ENCODE data around the gene RMI2.

DNA sequence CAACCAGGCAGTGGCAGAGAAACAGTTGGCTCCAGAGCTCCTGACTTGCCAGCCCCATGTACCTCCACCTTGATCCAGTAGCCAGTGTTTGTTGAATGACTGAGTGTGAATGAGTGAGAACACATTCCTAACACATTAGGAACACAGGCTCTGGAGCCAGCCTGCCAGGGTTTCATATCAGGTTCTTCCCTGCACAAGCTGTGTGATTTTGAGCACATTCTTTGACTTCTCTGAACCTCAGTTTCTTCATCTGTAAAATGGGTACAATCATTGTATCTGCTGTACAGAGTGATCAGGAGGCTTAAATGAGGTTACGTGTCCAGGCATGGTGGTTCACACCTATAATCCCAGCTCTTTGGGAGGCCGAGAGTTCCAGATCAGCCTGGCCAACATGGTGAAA is 13.3 kb upstream of the RMI2 start:
- TF ChIP-seq, protein P1, sequence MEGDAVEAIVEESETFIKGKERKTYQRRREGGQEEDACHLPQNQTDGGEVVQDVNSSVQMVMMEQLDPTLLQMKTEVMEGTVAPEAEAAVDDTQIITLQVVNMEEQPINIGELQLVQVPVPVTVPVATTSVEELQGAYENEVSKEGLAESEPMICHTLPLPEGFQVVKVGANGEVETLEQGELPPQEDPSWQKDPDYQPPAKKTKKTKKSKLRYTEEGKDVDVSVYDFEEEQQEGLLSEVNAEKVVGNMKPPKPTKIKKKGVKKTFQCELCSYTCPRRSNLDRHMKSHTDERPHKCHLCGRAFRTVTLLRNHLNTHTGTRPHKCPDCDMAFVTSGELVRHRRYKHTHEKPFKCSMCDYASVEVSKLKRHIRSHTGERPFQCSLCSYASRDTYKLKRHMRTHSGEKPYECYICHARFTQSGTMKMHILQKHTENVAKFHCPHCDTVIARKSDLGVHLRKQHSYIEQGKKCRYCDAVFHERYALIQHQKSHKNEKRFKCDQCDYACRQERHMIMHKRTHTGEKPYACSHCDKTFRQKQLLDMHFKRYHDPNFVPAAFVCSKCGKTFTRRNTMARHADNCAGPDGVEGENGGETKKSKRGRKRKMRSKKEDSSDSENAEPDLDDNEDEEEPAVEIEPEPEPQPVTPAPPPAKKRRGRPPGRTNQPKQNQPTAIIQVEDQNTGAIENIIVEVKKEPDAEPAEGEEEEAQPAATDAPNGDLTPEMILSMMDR (IDR thresholded peaks at IDR 0.05) = no peak
- TF ChIP-seq POLR2A (IDR thresholded peaks at IDR 0.05) = no peak
